NCI-H2227 treated with DMSO at 0.1 percent for 48 hours (cell line): ENCODE data around the gene MAD1L1.

Source experiments
- DNase-seq: peaks from one replicate; lab custom pipeline; 2025; lab: John Stamatoyannopoulos, UW

Gene MAD1L1

GRCh38 chr7:2218444-2218785, 14.3 kb downstream of the MAD1L1 start:
- DNase-seq, result no peak

- no peak for DNase-seq
These were observed 14.9 kb downstream of the MAD1L1 start for GRCh38 chr7:2217716-2218443.

- DNase-seq, result no peak
These were observed 15.5 kb downstream of the MAD1L1 start for GRCh38 chr7:2217206-2217605.

- DNase-seq, result no peak
These were observed 16.9 kb downstream of the MAD1L1 start for GRCh38 chr7:2215851-2216250.

- no peak for DNase-seq
These were observed 18.1 kb downstream of the MAD1L1 start for GRCh38 chr7:2214636-2215035.

GRCh38 chr7:2213551-2214215, 19.1 kb downstream of the MAD1L1 start:
- no peak for DNase-seq

GRCh38 chr7:2212906-2213305, 19.8 kb downstream of the MAD1L1 start:
- DNase-seq, result no peak

GRCh38 chr7:2211926-2212325, 20.8 kb downstream of the MAD1L1 start:
- no peak for DNase-seq

- no peak for DNase-seq
These were observed 21.4 kb downstream of the MAD1L1 start for GRCh38 chr7:2211259-2211880.

- DNase-seq, result no peak
These were observed 22.0 kb downstream of the MAD1L1 start for GRCh38 chr7:2210551-2211258.

- DNase-seq, result no peak
These were observed 22.8 kb downstream of the MAD1L1 start for GRCh38 chr7:2209961-2210323.

- DNase-seq, result peak; percentile 16
These were observed 23.4 kb downstream of the MAD1L1 start for GRCh38 chr7:2209146-2209960.

- no peak for DNase-seq
These were observed 24.0 kb downstream of the MAD1L1 start for GRCh38 chr7:2208712-2209111.

- DNase-seq, result no peak
These were observed 27.5 kb downstream of the MAD1L1 start for GRCh38 chr7:2205036-2205780.

- DNase-seq, result no peak
These were observed 28.3 kb downstream of the MAD1L1 start for GRCh38 chr7:2204446-2204845.

- DNase-seq, result no peak
These were observed 28.9 kb downstream of the MAD1L1 start for GRCh38 chr7:2203766-2204300.

GRCh38 chr7:2202901-2203765, 29.6 kb downstream of the MAD1L1 start:
- DNase-seq, result no peak

- no peak for DNase-seq
These were observed 30.4 kb downstream of the MAD1L1 start for GRCh38 chr7:2202361-2202761.

- DNase-seq, result no peak
These were observed 30.9 kb downstream of the MAD1L1 start for GRCh38 chr7:2201686-2202360.
